ENCODE data around the gene MACROD1.

GRCh38 chr11:63986156-63986931 is 179.6 kb downstream of the MACROD1 start, which contains the start of gene OTUB1:
- TF ChIP-seq SIN3B (IDR thresholded peaks at IDR 0.05; ENCODE audit: low read depth) (peak; percentile 95), POLR2A (conservative IDR thresholded peaks at IDR 0.05) (peak; percentile 94), TAF7 (tag; IDR thresholded peaks at IDR 0.05) (peak; percentile 94), JUND (IDR thresholded peaks at IDR 0.05; ENCODE audit: borderline replicate concordance, low read depth, low read length) (no peak), JUND (tag; IDR thresholded peaks at IDR 0.05; ENCODE audit: borderline replicate concordance, low read depth, low read length) (peak; percentile 12; the same call in 1 of the 3 replicates), SMC3 (conservative IDR thresholded peaks at IDR 0.05; ENCODE audit: insufficient read depth, low read depth, low read length) (no peak; the same call in 1 of the 2 replicates), ZZZ3 (IDR thresholded peaks at IDR 0.05) (no peak), EZH2 (IDR thresholded peaks at IDR 0.05; ENCODE audit: borderline replicate concordance, low read depth, low read length) (no peak), NFE2L1 (tag; IDR thresholded peaks at IDR 0.05; ENCODE audit: borderline replicate concordance, low read depth) (no peak), SMAD4 (CRISPR knock-in tag; conservative IDR thresholded peaks at IDR 0.05) (no peak), CTCF (IDR thresholded peaks at IDR 0.05 in 2 of 3, conservative IDR thresholded peaks at IDR 0.05 in 1 of 3; ENCODE audit: insufficient read depth in 2 of 3, low read depth in 1 of 3, low read length in 3 of 3) (no peak), MEF2D (tag; conservative IDR thresholded peaks at IDR 0.05; ENCODE audit: low read depth) (no peak)
